ENCODE measurements around the gene PRDM5.

DNA sequence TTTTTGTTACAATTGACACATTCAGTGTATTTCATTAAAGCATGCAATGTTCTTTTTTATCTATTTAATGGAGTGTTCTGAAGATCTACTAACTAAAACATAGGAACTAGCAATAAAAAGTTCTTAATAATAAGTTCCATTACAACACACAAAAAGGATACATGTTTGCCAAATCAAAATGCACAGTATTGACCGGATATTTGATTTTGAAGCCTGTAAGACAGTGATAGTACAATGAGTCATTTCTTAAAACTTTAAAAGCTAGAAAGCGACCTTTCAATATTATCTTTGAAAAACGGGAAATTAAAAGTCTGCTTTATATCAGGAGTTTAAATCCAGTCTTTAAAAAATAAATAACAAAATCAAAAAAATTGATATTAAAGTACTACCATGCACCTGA is 2.4 kb upstream of the PRDM5 start:
- TF ChIP-seq ZNF274 (IDR thresholded peaks at IDR 0.05; ENCODE audit: low read depth, low read length), result no peak
- TF ChIP-seq SUZ12 (IDR thresholded peaks at IDR 0.05; ENCODE audit: extremely low read depth, insufficient read depth, insufficient read length), result no peak
- no peak for TF ChIP-seq YY1 (IDR thresholded peaks at IDR 0.05; ENCODE audit: insufficient read depth, insufficient read length)

Data from NT2/D1 (cell line).